Epithelial cell of esophagus (primary cell): ENCODE results near the gene PLEKHG2.
A peak's percentile ranks its signal among the peaks of the same experiment; 100 is the strongest.

Experiments
- DNase-seq: peaks from one replicate; pipeline ENCODE4 v3.0.0; 2010; ENCODE audit warnings: low read depth
- H3K4me3 ChIP-seq: 2 replicates; pipeline ENCODE4 v1.5.1; 2011; ENCODE audit warnings: mild to moderate bottlenecking, low read length, control low read depth
- TF ChIP-seq, protein P1 (sequence below): IDR thresholded peaks from 2 replicates; pipeline ENCODE4 v1.5.1; 2011; ENCODE audit warnings: low read depth, mild to moderate bottlenecking, low read length, control low read depth, inconsistent platforms; ENCODE audit not compliant: insufficient read depth; ENCODE audit errors: missing control alignments

The PLEKHG2 gene, protein sequence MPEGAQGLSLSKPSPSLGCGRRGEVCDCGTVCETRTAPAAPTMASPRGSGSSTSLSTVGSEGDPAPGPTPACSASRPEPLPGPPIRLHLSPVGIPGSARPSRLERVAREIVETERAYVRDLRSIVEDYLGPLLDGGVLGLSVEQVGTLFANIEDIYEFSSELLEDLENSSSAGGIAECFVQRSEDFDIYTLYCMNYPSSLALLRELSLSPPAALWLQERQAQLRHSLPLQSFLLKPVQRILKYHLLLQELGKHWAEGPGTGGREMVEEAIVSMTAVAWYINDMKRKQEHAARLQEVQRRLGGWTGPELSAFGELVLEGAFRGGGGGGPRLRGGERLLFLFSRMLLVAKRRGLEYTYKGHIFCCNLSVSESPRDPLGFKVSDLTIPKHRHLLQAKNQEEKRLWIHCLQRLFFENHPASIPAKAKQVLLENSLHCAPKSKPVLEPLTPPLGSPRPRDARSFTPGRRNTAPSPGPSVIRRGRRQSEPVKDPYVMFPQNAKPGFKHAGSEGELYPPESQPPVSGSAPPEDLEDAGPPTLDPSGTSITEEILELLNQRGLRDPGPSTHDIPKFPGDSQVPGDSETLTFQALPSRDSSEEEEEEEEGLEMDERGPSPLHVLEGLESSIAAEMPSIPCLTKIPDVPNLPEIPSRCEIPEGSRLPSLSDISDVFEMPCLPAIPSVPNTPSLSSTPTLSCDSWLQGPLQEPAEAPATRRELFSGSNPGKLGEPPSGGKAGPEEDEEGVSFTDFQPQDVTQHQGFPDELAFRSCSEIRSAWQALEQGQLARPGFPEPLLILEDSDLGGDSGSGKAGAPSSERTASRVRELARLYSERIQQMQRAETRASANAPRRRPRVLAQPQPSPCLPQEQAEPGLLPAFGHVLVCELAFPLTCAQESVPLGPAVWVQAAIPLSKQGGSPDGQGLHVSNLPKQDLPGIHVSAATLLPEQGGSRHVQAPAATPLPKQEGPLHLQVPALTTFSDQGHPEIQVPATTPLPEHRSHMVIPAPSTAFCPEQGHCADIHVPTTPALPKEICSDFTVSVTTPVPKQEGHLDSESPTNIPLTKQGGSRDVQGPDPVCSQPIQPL (N-terminal part only)

DNA sequence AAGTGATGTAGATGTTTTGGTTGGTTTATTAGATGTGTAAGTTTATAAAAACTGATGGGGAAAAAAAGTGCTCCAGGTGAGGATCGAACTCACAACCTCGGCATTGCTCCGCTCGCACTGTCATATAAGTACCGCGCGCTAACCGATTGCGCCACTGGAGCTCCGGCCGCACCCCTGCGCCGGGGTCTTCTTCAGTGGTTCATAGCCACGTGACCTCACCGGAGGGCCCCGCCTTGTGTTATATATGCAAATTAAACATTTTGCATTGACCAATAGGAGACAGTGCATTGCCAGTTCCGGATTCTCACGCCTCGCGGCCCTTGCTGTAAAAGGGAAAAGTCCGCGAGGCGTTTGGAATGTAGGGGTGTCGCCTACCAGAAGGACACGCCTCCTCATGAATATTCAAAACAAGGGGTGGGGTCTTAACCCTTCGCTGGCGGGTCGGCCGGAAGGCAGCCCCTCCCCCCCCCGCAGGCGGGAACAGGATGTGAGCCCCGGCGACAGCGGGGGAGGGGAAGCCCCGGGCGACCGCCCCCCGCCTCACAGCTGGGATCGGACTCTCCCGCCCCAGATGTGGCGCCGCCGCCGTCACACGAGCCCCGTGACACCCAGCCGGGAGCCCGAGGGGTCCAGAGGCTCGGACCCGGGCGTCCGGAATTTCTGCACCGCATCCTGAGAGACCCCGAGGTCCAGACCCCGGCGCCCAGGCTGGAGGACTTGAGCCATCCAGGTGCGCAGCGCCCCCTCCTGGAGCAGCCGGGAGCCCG is at the start of gene PLEKHG2:
Gene PLEKHG2, plus strand, starts transcription at position 570 of the 767 bp plus-strand sequence. CDS start 1,418 bp downstream, outside the sequence.
- TF ChIP-seq, protein P1, sequence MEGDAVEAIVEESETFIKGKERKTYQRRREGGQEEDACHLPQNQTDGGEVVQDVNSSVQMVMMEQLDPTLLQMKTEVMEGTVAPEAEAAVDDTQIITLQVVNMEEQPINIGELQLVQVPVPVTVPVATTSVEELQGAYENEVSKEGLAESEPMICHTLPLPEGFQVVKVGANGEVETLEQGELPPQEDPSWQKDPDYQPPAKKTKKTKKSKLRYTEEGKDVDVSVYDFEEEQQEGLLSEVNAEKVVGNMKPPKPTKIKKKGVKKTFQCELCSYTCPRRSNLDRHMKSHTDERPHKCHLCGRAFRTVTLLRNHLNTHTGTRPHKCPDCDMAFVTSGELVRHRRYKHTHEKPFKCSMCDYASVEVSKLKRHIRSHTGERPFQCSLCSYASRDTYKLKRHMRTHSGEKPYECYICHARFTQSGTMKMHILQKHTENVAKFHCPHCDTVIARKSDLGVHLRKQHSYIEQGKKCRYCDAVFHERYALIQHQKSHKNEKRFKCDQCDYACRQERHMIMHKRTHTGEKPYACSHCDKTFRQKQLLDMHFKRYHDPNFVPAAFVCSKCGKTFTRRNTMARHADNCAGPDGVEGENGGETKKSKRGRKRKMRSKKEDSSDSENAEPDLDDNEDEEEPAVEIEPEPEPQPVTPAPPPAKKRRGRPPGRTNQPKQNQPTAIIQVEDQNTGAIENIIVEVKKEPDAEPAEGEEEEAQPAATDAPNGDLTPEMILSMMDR = peak; percentile 73
- DNase-seq = peak; percentile 100
- H3K4me3 ChIP-seq = peak within 1 kb of the TSS; percentile 92

DNA sequence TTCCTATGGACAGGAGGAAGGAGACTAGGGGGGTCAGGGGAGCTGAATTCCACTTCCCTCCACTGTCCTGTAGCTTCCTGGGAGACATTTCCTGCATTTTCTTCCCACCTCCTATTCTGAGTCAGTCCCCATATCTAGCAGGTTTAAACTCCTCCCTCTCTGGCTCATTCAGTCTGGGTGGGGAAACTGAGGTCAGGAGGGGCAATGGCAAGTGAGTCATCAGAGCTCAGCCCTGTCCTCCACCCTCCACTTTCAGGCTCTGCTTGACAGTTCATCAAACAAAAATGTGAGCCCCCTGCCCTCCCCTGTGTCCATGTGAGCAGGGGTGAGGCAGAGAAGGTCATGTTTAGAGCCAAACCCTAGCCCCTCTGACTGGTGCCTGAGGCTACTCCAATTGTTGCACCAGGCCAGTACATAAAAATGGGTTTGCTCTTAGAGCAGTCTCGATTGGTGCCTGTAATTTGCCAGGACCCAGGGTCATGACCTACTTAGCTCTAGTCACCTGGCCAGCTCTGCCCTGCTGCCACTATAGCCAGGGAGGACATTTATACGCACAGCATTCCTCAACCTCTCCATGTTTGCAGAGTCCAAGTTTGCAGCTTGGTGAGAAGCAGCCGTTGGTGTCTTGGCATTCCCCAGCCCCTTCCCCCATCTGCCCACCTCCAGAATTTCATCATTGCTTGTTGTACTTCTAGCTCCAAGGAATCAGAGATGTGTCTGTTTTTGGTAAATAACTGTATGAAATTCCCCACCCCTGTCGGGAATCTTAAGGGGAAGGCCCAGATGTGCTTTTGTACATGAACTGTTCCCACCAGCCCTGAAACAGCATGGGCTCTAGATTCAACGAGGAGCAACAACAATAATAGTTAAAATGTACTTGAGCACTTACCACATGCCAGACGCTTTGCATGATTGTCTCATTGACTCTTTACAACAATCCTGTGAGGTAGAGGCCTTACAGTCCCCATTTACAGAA is 49.5 kb upstream of the PLEKHG2 start:
- peak; percentile 73 for DNase-seq
- no peak overlapping the region for H3K4me3 ChIP-seq
- TF ChIP-seq, protein P1 = no peak

DNA sequence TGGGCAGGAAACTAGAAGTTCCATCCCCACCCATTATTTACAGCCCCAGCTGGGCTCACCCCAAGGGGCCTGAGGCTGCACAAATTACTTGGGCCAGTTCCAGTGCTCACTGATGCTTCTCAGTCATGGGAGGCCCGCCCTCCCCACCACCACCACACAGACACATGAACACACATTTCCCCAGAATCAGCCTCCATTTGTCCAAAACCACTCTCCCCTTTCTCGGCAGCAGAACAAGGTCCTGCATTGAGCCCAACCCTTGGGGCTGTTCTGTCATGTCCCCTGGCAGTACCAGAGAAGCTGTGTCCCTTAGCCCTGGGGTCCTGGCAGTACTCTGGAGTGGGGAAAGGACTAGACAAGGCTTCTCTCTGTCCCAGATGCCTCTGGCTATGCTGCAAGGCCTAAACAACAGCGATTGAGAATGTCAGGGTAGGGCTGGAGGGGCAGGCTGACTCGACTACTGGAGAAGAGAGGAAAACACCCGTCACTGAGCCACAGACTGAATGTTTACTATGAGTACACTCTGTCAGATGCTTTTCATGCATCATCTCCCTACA is 48.5 kb upstream of the PLEKHG2 start:
- TF ChIP-seq, protein P1 = no peak
- DNase-seq = no peak
- H3K4me3 ChIP-seq = no peak overlapping the region

DNA sequence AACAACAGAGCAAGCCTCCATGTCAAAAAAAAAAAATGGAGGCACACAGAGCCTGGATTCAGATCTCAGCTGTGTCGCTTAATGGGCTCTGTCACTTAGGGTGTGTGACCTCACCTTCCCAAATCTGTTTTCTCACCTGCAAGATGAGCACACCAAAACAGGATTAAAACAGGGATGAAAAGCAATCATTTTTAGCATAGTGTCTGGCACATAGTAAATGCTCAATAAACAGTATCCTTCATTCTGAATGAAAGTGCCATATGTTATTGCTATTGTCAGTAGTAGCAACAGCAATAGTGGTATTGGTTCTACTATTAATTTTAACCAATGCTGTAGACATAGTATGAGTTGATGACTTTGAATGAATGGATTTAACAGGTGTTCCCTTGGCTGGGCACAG is 46.9 kb upstream of the PLEKHG2 start:
- TF ChIP-seq, protein P1 = no peak
- no peak overlapping the region for H3K4me3 ChIP-seq
- DNase-seq = no peak

DNA sequence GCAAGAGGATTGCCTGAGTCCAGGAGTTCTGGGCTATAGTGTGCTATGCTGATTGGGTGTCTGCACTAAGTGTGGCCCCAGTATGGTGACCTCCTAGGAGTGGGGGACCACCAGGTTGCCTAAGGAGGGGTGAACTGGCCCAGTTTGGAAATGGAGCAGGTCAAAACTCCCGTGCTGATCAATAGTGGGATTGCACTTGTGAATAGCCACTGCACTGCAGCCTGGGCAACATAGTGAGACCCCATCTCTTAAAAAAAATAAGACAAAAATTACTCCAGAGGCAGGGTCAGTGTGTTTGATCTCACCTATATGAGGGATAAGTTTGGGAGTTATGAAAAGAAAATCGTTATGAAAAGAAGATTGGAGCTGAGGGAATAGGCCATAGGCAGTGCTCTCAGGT is 43.3 kb upstream of the PLEKHG2 start:
- TF ChIP-seq, protein P1 = no peak
- DNase-seq = no peak
- H3K4me3 ChIP-seq = no peak overlapping the region
